Ishikawa (cell line): ENCODE measurements around the gene ACADL.

Source experiments
- CEBPB ChIP-seq: IDR thresholded peaks from 2 replicates; pipeline ENCODE4 v1.6.1; 2012
- CREB1 ChIP-seq: IDR thresholded peaks from 2 replicates; pipeline ENCODE4 v1.6.1; 2012; ENCODE audit warnings: low read depth
- EGR1 ChIP-seq: IDR thresholded peaks from 2 replicates; pipeline ENCODE4 v1.6.1; 2012
- EP300 ChIP-seq: IDR thresholded peaks from 2 replicates; pipeline ENCODE4 v1.6.1; 2012; ENCODE audit warnings: borderline replicate concordance
- FOXM1 ChIP-seq: IDR thresholded peaks from 2 replicates; pipeline ENCODE4 v1.6.1; 2012; ENCODE audit warnings: low read depth, borderline replicate concordance
- MAX ChIP-seq: IDR thresholded peaks from 2 replicates; pipeline ENCODE4 v1.6.1; 2012
- NFIC ChIP-seq: IDR thresholded peaks from 2 replicates; pipeline ENCODE4 v1.6.1; 2012
- RAD21 ChIP-seq: IDR thresholded peaks from 2 replicates; pipeline ENCODE4 v1.6.1; 2012; ENCODE audit warnings: low read depth
- TAF1 ChIP-seq: IDR thresholded peaks from 2 replicates; pipeline ENCODE4 v1.6.1; 2012; ENCODE audit warnings: low read depth, mild to moderate bottlenecking
- TCF12 ChIP-seq: IDR thresholded peaks from 2 replicates; pipeline ENCODE4 v1.6.1; 2012; ENCODE audit warnings: low read depth
- TEAD4 ChIP-seq: IDR thresholded peaks from 2 replicates; pipeline ENCODE4 v1.6.1; 2012
- USF1 ChIP-seq: IDR thresholded peaks from 2 replicates; pipeline ENCODE4 v1.6.1; 2012
- YY1 ChIP-seq: IDR thresholded peaks from 2 replicates; pipeline ENCODE4 v1.6.1; 2012; ENCODE audit warnings: low read depth
- ZBTB7A ChIP-seq: IDR thresholded peaks from 2 replicates; pipeline ENCODE4 v1.6.1; 2012; ENCODE audit warnings: low read depth
- TF ChIP-seq, protein P1 (sequence below): IDR thresholded peaks from 2 replicates; pipeline ENCODE4 v1.6.1; 2012; ENCODE audit warnings: low read depth, mild to moderate bottlenecking

The ACADL gene

DNA sequence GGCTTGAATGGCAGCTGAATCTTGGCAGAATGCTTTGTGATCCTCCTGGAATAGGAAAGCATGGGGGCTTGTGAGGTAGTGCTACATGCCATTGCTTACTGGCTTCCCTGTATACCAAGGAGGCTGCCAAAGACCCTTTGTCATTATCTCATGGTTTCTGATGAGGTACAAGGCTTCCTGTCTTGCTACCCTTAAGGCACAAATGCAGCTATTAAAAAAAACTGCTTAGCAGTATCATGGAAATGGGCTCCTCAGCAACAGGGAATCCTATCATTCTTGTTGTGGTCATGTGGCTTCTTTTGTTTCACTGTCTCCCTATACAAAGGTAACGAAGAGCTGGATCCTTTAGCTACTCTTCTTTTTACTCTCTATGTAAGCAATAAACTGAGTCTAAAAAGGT is 47.5 kb downstream of the ACADL start:
- no peak for TF ChIP-seq YY1
- TF ChIP-seq CREB1 = no peak
- TF ChIP-seq, protein P1, sequence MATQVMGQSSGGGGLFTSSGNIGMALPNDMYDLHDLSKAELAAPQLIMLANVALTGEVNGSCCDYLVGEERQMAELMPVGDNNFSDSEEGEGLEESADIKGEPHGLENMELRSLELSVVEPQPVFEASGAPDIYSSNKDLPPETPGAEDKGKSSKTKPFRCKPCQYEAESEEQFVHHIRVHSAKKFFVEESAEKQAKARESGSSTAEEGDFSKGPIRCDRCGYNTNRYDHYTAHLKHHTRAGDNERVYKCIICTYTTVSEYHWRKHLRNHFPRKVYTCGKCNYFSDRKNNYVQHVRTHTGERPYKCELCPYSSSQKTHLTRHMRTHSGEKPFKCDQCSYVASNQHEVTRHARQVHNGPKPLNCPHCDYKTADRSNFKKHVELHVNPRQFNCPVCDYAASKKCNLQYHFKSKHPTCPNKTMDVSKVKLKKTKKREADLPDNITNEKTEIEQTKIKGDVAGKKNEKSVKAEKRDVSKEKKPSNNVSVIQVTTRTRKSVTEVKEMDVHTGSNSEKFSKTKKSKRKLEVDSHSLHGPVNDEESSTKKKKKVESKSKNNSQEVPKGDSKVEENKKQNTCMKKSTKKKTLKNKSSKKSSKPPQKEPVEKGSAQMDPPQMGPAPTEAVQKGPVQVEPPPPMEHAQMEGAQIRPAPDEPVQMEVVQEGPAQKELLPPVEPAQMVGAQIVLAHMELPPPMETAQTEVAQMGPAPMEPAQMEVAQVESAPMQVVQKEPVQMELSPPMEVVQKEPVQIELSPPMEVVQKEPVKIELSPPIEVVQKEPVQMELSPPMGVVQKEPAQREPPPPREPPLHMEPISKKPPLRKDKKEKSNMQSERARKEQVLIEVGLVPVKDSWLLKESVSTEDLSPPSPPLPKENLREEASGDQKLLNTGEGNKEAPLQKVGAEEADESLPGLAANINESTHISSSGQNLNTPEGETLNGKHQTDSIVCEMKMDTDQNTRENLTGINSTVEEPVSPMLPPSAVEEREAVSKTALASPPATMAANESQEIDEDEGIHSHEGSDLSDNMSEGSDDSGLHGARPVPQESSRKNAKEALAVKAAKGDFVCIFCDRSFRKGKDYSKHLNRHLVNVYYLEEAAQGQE = no peak
- no peak for TF ChIP-seq EGR1
- no peak for TF ChIP-seq CEBPB
- no peak for TF ChIP-seq MAX
- no peak for TF ChIP-seq USF1
- no peak for TF ChIP-seq RAD21
- TF ChIP-seq TEAD4 = no peak
- no peak for TF ChIP-seq NFIC

- TF ChIP-seq MAX (no peak), YY1 (no peak), CEBPB (no peak), ZBTB7A (no peak), TEAD4 (no peak), NFIC (no peak), TAF1 (no peak), CREB1 (no peak), TCF12 (no peak), EP300 (no peak), RAD21 (no peak), FOXM1 (no peak), USF1 (no peak), EGR1 (no peak)
- TF ChIP-seq, protein P1 = no peak
Measured at GRCh38 chr2:210174086-210174485, 51.2 kb downstream of the ACADL start.

DNA sequence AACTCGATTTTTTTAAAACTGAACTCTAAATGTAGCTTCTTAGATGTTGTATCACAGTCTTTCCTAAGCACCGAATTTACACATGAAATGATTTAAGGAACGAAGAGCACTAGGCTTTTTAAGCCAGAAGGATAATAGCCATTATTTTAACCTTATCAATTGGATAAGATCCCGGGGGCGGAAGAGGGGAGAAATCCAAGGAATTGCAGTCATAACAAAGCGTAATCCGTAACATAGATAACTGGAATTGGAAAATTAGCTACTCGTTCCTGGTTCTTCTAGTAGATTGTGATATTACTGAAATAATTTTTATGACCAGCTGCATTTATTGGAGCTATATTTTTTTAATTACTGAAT is 53.0 kb downstream of the ACADL start:
- TF ChIP-seq NFIC = no peak
- TF ChIP-seq EGR1 = no peak
- TF ChIP-seq CEBPB = no peak
- TF ChIP-seq TEAD4 = no peak
- no peak for TF ChIP-seq USF1

DNA sequence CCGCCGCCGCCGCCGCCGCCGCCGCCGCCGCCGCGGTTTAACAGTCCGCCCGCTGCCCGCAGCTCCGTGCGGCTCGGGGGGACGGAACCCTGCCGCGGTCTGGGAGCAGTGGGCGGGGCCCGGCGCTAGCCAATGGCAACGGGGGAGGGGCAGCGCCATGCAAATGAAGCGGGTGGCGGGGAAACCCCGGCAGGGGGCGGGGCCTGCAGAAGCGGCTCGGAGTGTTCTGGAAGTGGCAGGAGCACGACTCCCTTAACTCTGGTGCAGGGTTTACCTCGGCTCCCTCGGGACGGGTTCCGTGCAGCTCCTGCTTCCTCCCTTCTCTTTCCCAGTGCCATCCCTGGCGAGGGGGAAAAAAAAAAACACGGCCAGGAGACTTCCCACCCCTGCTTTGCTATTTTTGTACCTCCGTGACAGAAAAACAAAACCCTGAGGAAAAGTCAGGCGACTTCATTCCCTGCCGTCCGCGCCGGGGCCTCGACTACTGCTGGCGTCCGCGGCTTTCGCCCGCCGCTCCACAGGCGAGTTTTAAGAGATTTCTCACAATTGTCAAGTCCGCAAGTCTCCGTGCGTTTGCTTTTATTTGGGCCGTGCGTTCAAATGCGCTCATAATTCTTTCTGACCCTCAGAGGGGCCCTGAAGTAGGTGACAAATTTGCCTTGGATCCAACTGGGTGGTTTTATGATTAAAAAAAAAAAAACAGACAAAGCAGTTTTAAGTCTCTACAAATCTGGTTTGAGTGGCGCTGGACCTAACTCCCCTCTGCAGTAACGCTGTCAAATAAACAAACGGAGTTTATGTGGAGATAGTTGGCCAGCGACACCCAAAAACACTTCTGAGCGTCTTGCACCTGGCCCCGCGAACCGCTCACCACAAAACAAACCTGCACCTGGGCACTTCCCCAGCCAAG is 53.7 kb downstream of the ACADL start, which contains the start of gene KANSL1L:
Gene KANSL1L (minus strand): TSS at position 101 of the 910 bp plus-strand sequence. CDS start 16,827 bp downstream, outside the sequence.
- TF ChIP-seq YY1 (no peak), TCF12 (peak; percentile 31; the same call in 1 of the 2 replicates), EGR1 (no peak), NFIC (no peak), USF1 (no peak), RAD21 (no peak), FOXM1 (no peak), TAF1 (peak; percentile 36; the same call in 1 of the 2 replicates), MAX (no peak), CREB1 (no peak), CEBPB (no peak), EP300 (no peak), ZBTB7A (no peak)
- TF ChIP-seq, protein P1 = no peak
